Cerebellar nuclear complex (tissue), 1 donor: Measurements from ENCODE around the gene CXorf49.

Experiments used
- DNase-seq, 2 experiments: peaks; one replicate each; lab custom pipeline; 2025; lab: John Stamatoyannopoulos, UW

CXorf49 gene

DNA sequence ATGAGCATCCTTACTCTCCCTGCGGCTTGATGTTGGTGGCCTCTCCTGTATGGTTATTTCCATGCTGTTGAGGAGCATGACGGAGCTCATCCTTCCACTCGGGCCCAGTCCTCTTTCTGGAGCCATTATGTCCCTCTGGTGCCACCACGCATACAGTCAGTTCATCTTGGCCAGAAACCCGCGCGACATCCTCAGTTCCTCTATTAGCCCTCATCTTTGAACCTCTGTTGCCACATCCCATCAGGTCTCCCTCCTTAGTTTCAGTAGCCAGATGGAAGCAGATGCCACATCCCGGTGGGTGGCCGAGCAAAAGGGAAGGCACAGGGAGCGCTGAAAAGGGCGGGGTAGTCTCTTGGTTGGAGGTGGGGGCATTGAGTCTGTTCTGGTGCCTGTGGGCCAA lies 46.1 kb downstream of the CXorf49 start:
- DNase-seq = no peak

- no peak for DNase-seq
These were observed 46.9 kb downstream of the CXorf49 start for GRCh38 chrX:71671043-71671780.

DNA sequence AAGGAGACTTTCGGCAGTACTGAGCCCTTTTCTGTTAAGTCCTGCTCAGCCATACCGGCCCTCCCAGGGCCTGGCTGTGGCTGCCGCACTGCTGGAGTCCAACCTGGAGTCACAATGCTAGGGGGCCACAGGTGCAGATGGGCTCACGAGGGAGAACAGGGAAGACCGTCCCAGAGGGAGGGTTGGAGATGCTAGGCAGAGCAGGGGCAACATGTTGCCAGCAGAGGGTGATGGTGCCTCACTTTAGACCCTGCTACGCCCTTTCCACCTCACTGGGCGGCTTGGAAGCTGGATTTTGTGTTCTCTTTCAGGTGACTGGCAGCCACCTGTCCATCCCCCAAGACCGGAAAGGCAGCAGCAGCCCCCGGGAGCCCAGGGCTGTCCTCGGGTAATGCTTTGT lies 48.1 kb downstream of the CXorf49 start:
- peak in 1 of 2 experiments; percentile 1 for DNase-seq

- DNase-seq = no peak
These were observed 48.6 kb downstream of the CXorf49 start for GRCh38 chrX:71669492-71669891.

DNA sequence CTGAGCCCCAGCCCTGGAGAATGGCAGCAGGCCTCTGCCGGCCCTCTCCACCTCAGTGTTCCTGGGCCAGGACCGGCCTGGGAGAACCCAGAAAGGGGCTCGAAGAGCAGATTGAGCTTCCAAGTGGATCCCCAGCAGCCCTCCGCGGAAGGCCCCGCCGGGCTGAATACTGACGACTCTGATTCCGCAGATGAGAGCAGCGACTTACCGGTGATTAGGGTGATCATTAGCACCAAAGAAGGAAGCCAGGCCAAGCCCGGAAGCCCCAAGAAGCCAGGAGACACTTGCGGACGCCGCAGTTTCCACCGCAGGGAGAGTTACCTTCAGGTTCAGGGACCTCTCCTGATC lies 49.9 kb downstream of the CXorf49 start:
- DNase-seq = no peak

- no peak for DNase-seq
These were observed 50.5 kb downstream of the CXorf49 start, which contains the start of gene LOC101059915 for GRCh38 chrX:71667328-71668247. LOC101059915 (plus strand) TSS chrX:71667546.

DNA sequence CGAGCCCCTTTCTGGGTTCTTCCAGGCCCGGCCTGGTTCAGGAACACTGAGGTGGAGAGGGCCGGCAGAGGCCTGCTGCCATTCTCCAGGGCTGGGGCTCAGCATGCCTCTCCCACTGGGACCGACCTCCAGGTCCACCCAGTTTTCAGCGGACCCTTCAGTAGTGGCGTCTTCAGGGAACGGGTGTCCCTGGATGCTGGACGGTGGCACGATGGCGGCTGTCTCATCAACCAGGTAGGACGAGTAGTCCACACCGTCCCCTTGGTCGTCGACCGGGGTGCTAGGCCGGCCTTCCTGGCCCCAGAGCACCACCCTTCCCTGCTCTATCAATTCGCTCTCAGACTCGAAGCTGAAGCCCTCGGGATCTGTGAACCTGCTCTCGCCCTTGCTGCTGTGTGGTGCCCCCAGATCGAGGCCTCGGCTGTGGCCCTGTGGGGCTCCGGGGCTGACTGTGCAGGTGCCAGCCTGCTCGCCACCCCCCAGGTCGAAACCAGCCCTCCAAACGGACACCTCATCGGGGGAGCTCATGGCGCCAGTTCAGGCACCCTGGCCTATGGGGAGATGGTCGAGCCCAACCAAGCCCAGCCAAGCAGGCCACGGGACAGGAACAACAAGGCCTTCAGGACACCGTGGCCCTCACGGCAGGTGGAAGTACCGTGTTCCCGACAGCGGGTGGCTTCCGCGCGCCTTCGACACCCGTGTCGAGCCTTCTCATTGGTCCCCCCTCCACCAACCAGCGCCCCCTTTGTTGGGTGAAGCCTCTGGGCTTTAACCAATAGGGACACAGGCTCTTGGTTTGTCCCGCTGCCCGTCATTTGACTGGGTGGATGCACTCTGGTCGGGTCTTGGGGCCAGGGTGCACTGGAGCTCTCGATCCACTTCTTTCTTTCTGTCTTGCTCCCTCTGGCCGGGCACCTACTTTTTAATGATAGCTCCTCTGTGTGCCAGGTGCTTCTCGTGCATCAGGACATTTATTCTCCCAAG lies 51.6 kb downstream of the CXorf49 start:
- DNase-seq = no peak

DNA sequence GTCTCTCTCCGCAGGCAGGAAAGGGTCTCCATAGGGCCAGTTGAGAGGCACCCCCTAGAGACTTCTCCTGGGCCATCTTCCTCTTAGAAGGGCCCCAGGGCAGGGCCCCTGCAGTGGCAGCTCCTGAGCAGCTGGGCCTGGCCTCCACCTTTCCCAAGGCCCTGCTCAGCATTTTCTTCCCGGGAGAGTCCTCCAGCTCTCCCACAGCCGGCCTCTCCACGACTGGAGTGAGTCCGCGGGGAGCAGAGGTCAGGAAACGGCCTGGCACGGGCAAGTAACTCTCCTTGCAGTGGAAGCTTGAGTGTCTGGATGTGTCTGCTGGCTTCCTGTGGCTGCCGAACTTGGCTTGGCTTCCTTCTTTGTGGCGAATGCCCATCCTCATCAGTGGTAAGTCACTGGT lies 52.3 kb downstream of the CXorf49 start:
- no peak for DNase-seq

GRCh38 chrX:71664889-71665491 lies 53.1 kb downstream of the CXorf49 start:
- DNase-seq = no peak
